ENCODE data around the gene GPR161.
"Not testable (repeated sequence)": the region's sequence is repeated elsewhere in the genome, so short reads cannot be mapped to it uniquely, and the experiment has no call there.

GPR161 gene

GRCh38 chr1:168089326-168089978, 47.3 kb downstream of the GPR161 start:
- DNase-seq (ENCODE audit: low read depth in 2 of 3, low spot score in 2 of 3) = no peak

DNA sequence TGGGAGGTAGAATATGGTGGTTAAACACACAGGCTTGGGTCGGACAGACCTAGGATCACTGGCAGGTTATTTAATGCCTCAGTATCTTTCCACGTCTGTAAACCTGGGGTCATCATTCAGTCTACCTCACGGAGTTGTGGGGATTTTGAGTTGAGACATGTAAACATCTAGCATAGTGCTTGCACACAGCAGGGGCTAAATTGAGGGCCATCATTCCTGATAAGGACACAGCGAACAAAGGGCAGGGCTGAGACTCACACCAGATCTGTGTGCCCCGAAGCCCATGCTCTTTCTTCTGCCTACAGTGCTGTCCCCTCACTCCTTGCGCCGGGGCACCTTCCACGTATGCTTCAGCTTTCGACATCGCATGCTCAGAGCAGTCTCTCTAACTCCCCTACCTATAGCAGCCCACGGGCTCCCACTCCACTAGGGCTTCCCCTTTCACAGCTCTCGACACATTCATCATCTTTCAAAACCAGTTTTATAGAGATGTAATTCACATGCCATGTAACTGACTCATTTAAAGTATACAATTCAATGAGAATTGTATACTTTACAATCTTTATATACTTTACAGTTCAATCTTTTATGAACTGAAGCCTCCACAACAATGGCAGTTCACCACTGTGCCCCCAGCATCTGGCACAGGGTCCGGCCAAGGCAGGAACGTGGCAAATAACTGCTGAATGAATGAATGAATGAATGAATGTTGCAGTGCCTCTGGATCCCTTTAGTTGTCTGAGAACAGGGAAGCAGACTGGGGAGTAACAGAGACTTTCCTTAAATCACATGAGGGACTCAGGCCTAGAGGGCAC, 48.0 kb downstream of the GPR161 start:
- no peak for DNase-seq (ENCODE audit: low read depth in 2 of 3, low spot score in 2 of 3)

GRCh38 chr1:168087696-168088095, 49.0 kb downstream of the GPR161 start:
- no peak for DNase-seq (ENCODE audit: low read depth in 2 of 3, low spot score in 2 of 3)

DNA sequence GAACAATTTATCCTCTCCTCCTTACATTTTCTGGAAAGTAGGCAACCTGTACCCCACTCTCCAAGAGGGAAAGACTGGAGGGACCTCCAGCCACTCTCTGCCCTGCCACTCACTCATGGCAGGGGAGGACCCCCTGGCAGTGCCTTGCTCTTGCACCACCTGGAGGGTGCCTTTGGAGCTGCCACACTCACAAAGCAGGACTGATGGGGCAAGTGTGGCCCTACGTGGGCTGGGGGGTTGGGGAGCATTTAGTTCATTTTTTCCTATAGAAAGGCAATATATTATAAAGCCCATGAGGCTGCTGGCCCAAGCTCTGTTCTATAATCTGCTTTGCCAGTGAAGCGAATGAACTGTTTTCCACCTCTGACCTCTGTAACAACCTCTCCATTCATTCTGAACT, 50.3 kb downstream of the GPR161 start:
- DNase-seq (ENCODE audit: low read depth in 2 of 3, low spot score in 2 of 3) = no peak

DNA sequence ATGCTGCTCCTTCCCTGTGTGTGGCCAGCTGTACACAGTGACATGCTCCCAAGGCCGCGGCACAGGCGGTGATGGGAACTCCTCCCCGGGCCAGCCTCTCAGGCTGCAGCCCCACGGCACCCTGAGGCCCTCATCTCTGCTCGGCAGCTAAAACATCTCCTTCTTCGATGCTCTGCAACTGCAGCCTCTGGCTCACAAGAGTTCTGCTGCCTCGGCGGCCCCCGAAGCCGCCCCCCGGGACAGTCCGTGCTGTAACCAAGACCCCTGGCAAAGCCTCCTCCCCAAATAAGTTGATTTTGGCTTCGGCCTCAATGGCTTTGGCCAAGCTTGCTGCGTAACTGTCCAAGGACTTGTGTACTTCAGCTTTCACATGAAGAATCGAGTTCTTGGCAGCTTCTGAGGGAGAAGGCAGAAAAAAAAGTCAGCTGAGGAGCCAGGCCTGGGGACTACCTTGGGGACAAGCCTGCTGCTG, 51.3 kb downstream of the GPR161 start:
- DNase-seq (ENCODE audit: low read depth in 2 of 3, low spot score in 2 of 3) = no peak

DNA sequence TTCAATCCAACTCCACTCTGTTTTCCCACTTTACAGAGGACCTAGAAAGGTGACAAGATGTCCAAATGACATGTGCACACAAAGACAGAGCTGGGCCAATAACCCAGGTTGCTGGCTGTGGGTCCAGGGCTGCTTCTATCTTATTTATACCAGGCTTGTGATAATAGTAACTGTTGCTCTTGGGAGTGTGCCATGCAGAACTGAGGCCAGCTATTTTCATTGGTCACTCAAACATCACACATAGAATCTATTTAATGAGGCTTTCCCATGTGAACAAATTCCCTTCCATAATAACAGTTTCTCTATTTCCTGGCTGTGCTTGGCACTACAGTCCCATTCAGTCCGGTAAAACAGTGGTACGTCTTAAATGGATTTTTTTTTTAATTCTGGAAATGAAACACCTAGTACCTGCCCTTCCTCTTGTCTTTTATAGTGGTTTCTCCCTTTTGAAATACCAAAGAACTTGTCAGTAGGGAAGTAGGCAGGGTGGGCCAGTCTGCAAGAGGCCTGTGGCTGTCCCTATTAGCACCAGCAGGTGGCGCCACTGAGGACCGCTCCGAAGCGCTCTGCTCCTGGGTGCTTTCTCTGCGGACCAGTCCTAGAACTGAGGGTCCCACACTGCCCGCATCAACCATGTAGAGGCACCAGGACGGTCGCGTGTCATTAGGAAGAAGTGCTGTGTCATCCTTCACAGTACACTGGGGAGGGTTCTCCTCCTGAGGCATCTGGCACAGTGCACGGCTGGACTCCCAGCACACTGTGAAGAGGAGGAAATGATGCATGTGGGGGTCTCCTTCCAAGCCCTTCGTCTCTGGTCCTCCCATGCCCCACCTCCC, 52.1 kb downstream of the GPR161 start:
- DNase-seq (ENCODE audit: low read depth in 2 of 3, low spot score in 2 of 3) = peak; percentile 18 to 62 (median 41)

GRCh38 chr1:168083456-168084325, 53.0 kb downstream of the GPR161 start:
- no peak for DNase-seq (ENCODE audit: low read depth in 2 of 3, low spot score in 2 of 3)

DNA sequence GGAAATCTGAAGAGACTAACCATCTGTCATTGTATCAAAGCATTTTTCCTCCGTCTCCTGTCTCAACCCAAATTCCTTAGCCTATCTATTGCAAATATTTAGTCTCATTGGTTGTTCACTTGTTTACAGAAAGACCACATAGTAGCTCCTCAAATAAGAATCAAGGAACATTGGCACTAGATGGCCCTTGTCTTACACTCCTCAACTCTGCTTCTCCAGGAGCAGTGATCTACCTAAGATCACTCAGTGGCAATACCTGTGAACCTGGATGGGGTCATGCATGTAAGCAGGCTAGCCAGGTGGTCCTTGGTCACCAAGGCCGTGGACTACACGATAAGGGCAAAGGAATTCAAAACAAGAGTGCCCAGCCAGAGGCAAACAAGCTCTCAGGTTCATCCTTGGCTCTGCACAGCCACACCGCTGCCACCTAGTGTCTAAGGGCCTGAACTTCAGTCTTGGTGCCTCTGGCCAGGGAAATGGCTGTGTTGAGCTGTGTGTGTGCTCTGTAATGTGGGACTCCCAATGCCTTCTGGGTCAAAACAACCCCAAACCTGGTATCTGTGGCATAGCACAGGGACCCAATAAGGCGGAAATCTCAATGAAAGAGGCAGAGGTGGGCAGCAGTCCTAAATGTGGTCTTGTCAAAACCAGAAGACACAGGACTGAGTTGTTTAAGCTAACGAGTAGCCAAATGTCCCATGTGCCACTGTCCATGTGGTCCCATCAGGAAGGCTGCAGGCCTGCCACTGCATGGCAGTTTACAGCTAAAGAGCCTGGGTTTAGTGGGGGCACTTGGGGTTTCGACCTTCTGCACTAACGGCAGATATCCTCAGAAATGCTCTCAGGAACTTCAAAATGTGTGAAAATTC, 54.5 kb downstream of the GPR161 start:
- DNase-seq (ENCODE audit: low read depth in 2 of 3, low spot score in 2 of 3) = peak; percentile 12 to 30 (median 24)

GRCh38 chr1:168081373-168082007, 55.2 kb downstream of the GPR161 start:
- no peak for DNase-seq (ENCODE audit: low read depth in 2 of 3, low spot score in 2 of 3)

GRCh38 chr1:168079761-168080160, 57.0 kb downstream of the GPR161 start:
- DNase-seq (ENCODE audit: low read depth in 2 of 3, low spot score in 2 of 3) = no peak

GRCh38 chr1:168069384-168069783, 67.3 kb downstream of the GPR161 start:
- no peak for DNase-seq (ENCODE audit: low read depth in 2 of 3, low spot score in 2 of 3)

GRCh38 chr1:168065506-168065905, 71.2 kb downstream of the GPR161 start:
- no peak for DNase-seq (ENCODE audit: low read depth in 2 of 3, low spot score in 2 of 3)

DNA sequence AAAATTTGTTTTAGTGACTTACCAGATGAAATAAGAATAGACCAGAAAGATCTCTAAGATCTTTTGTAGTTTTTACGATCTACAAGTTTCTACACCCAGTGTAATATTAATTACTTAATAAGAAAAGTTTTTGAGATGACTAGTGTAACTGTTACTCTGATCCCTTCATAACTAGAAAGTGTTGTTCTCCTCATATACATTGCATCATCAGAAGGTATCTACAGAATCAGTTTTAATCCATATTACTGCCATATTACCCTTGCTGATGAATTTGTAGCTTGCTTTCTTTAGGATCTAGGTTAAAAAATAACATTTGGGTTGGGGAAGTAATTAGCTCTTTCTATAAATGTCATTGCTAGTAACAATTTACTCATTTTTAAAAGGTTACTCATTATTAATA, 72.5 kb downstream of the GPR161 start:
- no peak for DNase-seq (ENCODE audit: low read depth in 2 of 3, low spot score in 2 of 3)

GRCh38 chr1:168057921-168058320, 78.8 kb downstream of the GPR161 start:
- no peak for DNase-seq (ENCODE audit: low read depth in 2 of 3, low spot score in 2 of 3)

DNA sequence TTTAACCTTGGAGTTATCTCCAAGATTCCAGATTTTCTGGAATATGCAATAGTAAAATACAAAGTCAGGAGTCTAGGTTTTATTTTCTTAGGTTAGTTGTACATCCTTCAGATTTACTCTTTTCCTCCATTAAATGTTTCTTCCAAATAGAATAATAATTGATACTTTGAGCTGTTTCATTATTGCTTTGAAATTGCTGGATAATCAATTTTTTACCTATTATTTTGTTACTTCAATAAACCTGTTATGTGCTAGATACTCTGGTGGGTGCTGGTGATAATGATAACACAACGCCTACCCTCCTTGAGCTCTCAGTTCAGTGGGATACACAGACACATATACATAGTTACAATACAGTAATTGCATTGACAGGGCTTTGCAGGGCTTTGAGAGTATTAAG, 79.4 kb downstream of the GPR161 start:
- DNase-seq (ENCODE audit: low read depth in 2 of 3, low spot score in 2 of 3) = no peak

DNA sequence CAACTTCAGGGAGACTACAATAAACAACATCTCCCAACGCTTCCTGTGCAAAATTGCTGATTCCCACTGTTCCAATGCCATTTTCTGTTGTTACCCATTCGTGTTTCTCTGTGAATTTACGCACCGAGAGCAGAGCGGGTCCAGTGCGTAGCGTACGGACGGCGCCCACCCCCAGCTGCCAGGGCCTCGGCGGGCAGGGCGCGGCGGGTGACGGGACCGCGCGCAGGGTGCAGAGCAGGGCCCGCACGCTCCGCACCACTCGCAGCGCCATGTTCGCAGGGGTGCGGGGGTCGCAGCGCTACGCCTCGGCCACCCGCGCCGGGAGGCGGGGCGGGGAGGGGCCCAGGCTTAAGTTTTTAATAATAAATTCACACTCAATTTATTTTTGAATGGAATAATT, 80.6 kb downstream of the GPR161 start:
- not testable (repeated sequence) for DNase-seq (ENCODE audit: low read depth in 2 of 3, low spot score in 2 of 3)

- DNase-seq (ENCODE audit: low read depth in 2 of 3, low spot score in 2 of 3) = no peak
Observed at GRCh38 chr1:168054117-168054516, 82.6 kb downstream of the GPR161 start.

DNA sequence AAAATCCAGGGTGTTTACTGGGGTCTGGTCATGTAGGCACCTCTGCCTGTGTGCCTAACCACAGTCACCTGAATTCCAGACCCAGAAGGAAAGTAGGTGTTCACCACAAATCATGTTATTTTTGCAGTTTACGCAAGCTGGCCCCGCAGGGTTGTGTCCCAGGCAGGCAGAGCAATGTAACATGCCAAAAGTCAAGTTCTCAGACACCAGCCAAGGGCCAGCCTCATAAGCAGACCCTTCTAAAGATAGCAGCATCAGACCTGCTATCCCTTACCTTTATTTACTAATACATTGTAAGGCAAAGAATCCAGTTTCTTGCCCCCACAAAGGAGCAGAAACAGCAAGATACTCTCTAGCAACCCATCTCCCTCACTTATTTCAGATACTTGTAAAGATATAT, 83.0 kb downstream of the GPR161 start:
- DNase-seq (ENCODE audit: low read depth in 2 of 3, low spot score in 2 of 3) = no peak

- no peak for DNase-seq (ENCODE audit: low read depth in 2 of 3, low spot score in 2 of 3)
Observed at GRCh38 chr1:168050880-168051279, 85.8 kb downstream of the GPR161 start.
